Measurements from ENCODE around the gene TNFSF13.

Gene TNFSF13, protein sequence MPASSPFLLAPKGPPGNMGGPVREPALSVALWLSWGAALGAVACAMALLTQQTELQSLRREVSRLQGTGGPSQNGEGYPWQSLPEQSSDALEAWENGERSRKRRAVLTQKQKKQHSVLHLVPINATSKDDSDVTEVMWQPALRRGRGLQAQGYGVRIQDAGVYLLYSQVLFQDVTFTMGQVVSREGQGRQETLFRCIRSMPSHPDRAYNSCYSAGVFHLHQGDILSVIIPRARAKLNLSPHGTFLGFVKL

DNA sequence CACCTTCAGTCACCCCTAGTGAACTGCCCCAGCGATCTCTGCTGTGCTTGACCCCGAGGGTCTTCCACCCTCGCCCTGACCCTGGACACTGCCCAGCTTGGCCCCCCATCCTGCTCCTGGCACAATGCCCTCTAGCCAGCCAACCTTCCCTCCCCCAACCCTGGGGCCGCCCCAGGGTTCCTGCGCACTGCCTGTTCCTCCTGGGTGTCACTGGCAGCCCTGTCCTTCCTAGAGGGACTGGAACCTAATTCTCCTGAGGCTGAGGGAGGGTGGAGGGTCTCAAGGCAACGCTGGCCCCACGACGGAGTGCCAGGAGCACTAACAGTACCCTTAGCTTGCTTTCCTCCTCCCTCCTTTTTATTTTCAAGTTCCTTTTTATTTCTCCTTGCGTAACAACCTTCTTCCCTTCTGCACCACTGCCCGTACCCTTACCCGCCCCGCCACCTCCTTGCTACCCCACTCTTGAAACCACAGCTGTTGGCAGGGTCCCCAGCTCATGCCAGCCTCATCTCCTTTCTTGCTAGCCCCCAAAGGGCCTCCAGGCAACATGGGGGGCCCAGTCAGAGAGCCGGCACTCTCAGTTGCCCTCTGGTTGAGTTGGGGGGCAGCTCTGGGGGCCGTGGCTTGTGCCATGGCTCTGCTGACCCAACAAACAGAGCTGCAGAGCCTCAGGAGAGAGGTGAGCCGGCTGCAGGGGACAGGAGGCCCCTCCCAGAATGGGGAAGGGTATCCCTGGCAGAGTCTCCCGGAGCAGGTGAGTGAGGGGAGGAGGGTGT, at the start of gene TNFSF13:
TSS of gene TNFSF13 (plus strand) at position 207 of the 776 bp plus-strand sequence. CDS start at position 497, 290 bp downstream.
- DNase-seq = no peak

- no peak for DNase-seq
These were observed 49.7 kb upstream of the TNFSF13 start for GRCh38 chr17:7508846-7509245.

GRCh38 chr17:7509937-7510336, 48.6 kb upstream of the TNFSF13 start:
- no peak for DNase-seq

DNA sequence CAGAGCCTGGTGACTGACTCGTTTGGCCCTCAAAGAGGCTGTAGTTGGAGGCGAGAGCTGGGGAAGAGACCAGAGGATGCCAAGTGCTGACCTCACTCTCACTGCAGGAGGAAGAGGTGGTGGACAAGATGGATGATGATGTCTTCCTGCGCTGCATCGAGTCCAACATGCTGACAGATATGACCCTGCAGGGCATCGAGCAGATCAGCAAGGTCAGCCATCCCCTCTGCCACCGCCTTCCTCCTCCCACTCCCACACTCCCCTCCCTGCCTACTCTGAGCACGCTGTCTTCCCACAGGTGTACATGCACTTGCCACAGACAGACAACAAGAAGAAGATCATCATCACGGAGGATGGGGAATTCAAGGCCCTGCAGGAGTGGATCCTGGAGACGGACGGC, 47.4 kb upstream of the TNFSF13 start:
- DNase-seq = no peak

DNA sequence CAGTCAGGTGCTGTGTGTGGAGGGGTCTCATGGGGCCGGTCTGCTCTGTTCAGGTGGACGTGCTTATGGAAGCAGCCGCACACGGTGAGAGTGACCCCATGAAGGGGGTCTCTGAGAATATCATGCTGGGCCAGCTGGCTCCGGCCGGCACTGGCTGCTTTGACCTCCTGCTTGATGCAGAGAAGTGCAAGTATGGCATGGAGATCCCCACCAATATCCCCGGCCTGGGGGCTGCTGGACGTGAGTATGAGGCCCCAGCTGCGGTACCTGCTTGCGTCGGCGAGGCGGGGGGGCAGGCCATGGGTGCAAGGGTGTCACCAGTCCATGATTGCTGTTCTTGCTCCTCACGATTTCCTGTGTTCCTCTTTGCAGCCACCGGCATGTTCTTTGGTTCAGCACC, 46.4 kb upstream of the TNFSF13 start:
- no peak for DNase-seq

DNA sequence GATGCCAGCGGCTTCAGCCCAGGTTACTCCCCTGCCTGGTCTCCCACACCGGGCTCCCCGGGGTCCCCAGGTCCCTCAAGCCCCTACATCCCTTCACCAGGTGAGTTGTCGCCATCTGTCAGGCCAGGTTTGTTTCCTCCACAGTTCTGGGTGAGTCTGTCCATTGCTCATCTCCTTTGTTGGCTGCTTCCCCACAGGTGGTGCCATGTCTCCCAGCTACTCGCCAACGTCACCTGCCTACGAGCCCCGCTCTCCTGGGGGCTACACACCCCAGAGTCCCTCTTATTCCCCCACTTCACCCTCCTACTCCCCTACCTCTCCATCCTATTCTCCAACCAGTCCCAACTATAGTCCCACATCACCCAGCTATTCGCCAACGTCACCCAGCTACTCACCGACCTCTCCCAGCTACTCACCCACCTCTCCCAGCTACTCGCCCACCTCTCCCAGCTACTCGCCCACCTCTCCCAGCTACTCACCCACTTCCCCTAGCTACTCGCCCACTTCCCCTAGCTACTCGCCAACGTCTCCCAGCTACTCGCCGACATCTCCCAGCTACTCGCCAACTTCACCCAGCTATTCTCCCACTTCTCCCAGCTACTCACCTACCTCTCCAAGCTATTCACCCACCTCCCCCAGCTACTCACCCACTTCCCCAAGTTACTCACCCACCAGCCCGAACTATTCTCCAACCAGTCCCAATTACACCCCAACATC, 45.6 kb upstream of the TNFSF13 start:
- no peak for DNase-seq

DNA sequence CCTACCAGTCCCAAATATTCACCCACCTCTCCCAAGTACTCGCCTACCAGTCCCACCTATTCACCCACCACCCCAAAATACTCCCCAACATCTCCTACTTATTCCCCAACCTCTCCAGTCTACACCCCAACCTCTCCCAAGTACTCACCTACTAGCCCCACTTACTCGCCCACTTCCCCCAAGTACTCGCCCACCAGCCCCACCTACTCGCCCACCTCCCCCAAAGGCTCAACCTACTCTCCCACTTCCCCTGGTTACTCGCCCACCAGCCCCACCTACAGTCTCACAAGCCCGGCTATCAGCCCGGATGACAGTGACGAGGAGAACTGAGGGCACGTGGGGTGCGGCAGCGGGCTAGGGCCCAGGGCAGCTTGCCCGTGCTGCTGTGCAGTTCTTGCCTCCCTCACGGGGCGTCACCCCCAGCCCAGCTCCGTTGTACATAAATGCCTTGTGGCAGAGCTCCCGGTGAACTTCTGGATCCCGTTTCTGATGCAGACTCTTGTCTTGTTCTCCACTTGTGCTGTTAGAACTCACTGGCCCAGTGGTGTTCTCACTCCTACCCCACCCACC, 44.6 kb upstream of the TNFSF13 start:
- no peak for DNase-seq

DNA sequence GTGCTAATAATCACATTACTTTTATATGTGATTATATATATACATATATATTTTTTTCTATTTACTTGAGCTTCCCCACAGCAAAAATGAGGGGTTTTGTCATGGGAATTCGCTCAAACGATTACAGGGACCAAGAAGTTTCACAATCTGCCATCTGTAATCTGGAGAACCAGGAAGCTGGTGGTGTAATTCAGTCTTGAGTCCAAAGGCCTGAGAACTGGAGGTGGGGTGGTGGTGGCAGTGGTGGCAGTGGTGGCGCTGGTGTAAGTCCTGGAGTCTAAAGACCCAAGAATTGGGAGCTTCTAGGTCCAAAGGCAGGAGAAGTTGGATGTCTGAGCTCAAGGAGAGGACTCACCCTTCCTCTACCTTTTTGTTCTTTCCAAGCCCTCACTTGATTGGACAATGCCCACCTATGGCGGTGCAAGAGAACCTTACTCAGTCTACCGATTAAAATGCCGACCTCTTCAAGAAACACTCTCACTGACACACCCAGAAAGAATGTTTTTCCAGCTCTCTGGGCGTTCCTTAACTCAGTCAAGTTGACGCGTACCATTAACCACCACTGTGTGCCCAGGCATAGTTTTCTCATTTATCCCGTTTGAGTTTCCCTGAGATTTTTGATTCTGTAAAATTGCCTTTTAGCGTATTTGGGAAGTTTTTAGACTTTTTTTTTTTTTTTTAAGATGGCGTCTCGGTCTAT, 42.5 kb upstream of the TNFSF13 start:
- DNase-seq = no peak

DNA sequence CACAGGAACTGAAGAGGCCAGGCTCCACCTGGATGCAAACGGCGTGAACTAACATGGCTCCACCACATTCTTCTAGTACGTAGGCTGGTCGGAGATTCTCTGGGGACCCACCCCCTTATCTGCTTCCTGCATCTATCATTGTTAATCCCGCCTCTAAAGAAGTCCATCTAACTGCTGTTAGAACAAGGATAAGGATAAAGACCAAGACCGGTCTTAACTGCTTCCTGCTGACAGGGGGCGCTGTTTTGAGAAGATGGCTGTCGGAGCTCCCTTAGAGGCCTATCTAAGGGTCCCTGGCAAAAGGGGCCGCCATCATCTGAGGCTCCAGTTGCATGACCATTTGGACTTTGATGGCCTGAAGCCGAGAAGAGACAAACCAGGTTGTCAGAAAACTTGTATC, 35.5 kb upstream of the TNFSF13 start:
- peak; percentile 28 for DNase-seq

GRCh38 chr17:7528842-7529241, 29.7 kb upstream of the TNFSF13 start:
- no peak for DNase-seq

DNA sequence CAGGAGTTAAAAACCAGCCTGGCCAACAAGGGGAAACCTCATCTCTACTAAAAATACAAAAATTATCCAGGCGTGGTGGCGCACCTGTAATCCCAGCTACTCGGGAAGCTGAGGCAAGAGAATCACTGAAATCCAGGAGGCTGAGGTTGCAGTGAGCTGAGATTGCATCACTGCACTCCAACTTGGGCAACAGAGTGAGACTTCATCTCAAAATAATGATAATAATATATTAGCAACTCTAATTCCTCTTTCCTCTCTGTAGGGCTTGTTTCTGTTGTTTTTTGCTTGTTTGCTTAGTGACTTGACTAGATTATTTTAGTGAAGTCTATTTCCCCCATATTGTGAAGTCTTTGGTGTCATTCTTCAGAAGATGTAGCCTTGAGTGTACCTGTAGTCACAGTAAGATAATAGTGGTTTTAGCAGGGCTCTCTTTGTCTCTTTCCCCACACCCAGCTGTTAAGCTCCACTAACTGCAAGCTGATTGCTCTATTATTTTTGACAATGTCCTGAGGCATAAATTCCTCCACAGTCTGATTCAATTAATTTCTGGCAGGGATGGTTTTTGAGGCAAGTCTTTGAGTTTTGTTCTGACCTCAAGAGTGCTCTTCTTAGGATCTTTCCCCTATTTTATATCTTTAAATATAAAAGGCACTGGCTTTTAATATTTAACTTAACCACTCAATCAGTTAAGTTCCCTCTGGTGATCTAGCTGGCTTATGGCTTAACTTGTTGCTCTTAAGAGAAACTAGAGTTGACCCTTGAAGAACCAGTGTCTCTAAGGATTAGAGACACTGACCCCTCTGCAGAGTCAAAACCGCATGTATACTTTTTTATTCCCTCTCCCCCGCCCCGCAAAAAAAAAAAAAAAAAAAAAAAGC, 28.3 kb upstream of the TNFSF13 start:
- no peak for DNase-seq

DNA sequence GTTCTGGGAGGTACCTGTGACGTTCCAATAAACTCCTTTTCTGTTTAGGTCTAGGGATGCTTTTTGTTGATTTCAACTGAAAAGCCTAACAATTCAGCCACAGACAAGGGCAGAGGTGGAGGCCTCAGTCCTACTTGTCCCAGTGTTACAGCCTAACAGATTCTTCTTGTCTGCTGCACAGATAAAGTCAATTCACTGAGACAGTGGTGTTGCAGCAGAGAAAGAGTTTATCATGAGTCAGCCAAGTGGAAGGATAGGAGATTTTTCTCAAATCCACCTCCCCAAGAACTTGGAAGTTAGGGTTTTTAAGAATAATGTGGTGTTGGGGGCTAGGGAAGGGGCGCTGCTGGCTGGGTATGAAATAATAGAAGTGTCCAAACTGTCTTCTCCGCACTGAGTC, 20.5 kb upstream of the TNFSF13 start:
- no peak for DNase-seq

GRCh38 chr17:7538891-7539545, 19.5 kb upstream of the TNFSF13 start:
- DNase-seq = no peak

GRCh38 chr17:7541074-7541621, 17.4 kb upstream of the TNFSF13 start:
- DNase-seq = no peak

- DNase-seq = no peak
These were observed 13.6 kb upstream of the TNFSF13 start for GRCh38 chr17:7544911-7545310.

GRCh38 chr17:7548585-7549400, 9.8 kb upstream of the TNFSF13 start, which contains the start of gene TNFSF12:
TSS of gene TNFSF12 (plus strand) at chr17:7549058. CDS start at chr17:7549154, 96 bp downstream.
- DNase-seq = peak; percentile 38

GRCh38 chr17:7549401-7550055, 9.0 kb upstream of the TNFSF13 start:
- peak; percentile 55 for DNase-seq

GRCh38 chr17:7550344-7550743, 8.2 kb upstream of the TNFSF13 start:
- no peak for DNase-seq

DNA sequence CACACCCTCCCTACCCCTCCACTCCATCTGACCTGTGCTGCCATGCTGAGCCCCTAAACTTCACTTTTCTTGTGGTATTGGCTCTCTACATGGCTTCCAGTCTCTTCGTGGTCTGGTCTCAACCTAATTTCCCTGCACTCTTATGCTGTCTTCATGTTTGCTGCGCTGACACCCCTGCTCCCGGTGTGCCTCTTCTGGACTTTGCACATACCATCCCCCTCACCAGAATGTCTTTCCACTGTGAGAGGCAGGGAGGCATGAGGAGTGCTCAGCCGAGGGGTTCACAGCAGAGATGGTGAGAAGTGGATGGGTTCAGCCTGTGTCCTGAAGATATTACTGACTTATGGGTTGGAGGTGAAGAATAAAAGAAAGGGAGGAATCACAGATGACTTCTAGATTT, 7.2 kb upstream of the TNFSF13 start:
- DNase-seq = no peak
